GM18861 (cell line): ENCODE measurements around the gene USP54.
"Not testable (repeated sequence)": the region's sequence is repeated elsewhere in the genome, so short reads cannot be mapped to it uniquely, and the experiment has no call there.

Experiments used
- ATAC-seq: cut with Tn5 transposase; IDR thresholded peaks from one replicate; pipeline ENCODE4 v1.9.1; 2021; ENCODE audit not compliant: unreplicated experiment

USP54 gene

DNA sequence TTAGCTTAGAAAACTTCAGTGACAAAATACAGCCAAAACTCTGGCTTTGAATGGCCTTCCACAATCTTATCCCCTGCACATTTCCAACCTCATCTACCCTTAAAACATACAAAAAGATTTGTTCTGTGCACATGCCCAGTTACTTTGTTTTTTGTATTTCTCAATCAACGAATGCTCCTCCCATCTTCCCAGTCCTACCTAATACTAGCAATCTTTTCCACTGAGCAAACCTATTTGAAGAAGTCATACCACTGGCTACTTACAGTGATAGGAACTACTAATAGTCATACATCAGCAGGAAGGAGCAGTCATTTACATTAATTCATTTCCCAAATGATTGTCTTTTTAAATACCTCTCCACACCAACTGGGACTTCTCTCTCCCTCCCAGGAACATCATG lies 2.5 kb downstream of the USP54 start:
- ATAC-seq, result no peak

DNA sequence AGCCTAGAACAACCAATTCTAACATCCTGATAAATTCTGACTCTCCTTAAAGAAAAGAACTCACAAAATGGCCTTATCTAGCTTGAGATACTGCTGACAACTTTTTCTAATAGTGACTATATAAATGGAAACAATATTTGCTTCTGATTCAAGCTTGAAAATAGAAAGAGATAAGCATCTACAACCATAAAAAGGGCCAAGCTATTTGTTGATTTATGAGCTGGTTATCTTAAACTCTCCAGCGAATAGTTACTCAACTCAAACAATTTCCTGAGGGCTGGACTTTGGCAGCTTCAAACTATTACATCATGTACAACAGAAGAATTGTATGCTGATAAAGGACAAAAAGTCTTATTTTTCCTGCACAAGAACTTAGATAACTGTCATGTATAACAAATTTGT lies 4.6 kb downstream of the USP54 start:
- ATAC-seq, result no peak

DNA sequence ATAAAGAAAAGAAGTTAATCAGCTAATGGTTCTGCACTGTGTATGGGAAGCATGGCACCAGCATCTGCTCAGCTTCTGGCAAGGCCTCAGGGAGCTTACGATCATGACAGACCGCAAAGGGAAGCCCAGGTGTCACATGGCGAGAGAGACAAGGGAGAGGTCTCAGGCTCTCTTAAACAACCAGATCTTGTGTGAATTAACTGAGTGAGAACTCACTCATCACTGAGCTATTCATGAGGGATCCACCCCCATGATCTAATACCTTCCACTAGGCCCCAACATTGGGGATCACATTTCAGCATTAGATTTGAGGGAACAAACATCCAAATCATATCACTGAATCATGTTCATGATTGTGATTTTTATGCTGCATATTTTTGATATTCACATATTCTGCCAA lies 5.8 kb downstream of the USP54 start:
- no peak for ATAC-seq

DNA sequence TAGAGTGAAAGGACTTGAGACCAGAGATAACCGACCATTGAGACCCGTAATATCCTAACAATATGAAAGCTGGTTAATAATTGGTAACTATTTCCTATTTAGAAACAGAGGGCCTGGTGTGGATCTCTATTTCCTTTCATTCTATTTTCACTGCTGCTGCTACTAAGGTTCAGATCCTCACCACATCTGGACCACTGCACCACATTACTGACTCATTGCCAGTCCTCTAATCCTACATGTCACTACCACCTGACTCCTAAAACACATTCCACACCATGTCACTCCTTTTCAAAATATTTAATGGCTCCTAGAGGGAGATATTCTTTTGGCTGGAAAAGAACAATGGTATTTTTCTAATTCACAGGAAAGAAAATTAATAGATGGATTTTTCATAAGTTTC lies 6.4 kb downstream of the USP54 start:
- no peak for ATAC-seq

DNA sequence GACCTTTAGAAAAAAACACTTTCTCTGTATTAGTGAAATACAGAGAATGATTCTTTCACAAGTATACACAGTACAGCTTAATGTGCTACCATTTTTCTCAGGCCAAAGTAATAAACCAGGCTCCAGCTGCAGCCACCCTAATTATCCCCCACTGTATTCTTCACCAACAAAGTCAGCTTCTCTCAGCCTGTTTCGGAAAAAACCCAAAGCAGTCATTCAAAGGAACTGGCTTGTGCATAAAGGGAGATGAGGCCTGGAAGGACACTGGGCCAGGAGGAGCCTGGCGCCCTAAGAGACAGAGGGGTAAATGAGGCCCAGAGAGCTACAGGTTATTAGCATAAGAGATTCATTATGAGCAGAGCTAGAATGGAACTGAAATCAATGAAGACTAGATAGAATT lies 9.2 kb downstream of the USP54 start:
- no peak for ATAC-seq

DNA sequence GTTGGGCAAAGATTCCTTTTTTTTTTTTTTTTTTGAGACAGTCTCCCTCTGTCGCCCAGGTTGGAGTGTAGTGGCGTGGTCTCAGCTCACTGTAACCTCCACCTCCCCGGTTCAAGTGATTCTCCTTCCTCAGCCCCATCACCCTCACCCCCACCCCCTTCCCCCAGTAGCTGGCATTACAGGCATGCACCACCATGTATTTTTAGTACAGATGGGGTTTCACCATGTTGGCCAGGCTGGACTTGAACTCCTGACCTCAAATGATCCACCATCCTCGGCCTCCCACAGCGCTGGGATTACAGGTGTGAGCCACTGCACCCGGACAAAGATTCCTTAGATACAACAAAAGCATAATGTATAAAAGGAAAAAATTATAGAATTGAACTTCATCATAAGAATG lies 12.2 kb downstream of the USP54 start:
- ATAC-seq, result not testable (repeated sequence)

DNA sequence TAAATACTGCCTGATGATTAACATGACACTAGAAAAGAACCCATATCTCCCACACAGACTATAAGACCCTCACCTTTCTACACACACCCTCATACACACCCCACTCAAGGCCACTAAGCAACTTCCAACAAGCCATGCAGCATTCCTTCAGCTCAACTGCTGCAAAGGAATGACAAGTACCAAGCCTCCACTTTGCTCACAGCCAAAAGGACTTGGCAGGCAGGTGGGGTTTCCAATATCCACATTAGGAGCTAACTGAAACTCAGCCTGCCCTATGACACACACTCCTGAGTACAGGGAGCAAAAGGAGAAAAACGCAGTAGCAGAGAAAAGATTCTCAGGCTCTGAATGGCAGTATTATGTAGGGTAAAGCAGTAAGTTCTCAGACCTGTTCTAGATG lies 13.4 kb downstream of the USP54 start:
- ATAC-seq, result no peak

DNA sequence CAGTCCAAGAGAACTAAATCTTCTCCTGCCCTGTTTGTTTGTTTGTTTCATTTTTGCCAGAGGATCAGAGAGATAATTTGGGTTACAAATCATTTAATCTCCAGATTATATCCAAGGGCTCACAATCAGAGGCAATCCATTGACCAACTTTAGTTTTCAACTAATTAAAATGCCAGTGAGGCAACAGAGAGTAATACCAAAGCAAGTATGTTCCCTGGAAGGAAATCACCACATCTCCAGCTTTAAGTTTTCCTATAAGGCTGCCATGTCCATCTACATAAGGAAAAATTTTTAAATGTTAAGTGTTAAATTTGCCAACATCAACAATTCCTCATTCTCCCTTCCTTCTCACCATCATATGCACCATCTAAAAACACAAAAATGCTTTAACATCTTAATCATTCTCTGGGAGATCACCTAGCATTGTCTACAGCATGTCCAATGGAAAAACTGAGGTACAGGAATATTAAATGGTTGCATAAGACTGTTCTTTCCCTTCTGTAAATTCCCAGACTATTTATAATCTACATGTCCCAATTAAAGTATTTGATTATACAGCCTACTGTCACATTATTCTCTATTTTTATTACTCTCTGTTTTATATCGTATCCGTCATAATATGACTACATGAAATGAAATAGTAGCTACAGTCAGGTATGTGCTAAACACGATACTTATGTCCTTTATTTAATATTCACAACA lies 14.1 kb downstream of the USP54 start:
- no peak for ATAC-seq

DNA sequence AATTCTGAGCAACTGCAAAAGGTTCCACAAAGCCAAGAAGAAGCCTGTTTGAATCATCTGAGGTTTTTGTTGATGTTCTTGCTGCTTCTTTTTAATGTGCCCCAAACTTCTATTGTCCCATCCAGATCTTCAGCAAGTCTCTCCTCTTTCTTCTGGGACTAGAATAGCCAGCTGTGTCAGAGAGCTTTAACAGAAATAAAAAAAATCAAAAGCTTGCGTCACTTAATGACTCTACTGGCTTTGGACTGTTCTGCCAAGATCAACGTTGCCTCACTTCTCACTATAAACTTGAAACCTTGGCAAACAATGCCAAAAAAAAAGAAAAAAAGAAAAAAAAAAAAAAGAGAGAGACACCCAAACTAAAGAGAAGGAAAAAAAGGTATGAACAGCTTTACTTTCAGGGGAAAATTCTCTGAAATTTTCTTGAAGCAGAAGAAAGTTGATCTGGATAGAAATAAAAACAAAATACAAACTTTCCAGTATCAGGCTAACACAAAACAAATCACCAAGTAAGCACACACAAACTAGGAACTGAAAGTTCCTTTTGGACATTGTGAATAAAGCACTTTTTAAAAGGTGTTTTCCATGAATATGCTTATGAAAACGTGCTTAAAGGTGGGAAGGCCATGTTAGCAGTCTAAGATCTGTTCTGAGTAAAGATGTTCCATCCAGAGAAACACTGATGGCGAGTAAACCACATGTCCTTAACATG lies 14.8 kb downstream of the USP54 start:
- no peak for ATAC-seq

DNA sequence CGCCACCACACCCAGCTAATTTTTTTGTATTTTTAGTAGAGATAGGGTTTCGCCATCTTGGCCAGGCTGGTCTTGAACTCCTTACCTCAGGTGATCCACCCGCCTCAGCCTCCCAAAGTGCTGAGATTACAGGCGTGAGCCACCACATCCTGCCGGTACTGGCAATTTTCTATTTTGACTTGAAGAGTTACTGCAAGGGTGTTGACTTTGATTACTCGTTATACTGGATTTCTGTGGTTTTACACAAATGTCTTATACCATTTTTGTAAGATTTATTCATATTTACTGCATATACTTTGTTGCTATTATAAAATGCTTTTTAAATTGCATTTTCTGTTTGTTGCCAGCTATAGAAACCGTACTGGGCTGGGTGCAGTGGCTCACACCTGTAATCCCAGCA lies 24.1 kb downstream of the USP54 start:
- not testable (repeated sequence) for ATAC-seq

DNA sequence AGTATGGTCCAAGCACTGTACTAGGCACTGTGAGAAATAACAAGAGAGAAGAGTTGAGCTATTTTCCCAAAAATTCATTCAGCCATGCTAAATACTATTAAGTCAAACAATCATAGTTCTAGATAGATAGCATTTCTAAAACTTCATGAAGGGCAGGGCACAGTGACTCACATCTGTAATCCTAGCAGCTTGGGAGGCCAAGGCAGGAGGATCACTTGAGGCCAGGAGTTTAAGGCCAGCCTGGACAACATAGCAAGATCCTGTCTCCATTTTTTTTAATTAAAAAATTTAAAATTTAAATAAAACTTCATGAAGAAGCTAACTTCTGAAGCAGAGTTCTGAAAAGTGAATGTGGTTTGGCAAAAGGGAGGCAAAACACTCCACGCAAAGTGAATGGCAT lies 29.9 kb downstream of the USP54 start:
- ATAC-seq, result no peak

DNA sequence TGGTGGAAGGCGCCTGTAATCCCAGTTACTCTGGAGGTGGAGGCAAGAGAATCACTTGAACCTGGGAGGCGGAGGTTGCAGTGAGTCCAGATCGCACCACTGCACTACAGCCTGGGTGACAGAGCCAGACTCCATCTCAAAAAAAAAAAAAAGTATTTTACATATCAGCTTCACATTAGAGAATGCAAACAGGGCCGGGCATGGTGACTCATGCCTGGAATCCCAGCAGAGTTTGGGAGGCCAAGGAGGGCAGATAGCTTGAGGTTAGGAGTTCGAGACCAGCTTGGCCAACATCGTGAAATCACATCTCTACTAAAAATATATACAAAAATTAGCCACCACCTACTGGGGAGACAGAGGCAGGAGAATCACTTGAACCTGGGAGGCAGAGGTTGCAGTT lies 31.6 kb downstream of the USP54 start:
- ATAC-seq, result no peak

DNA sequence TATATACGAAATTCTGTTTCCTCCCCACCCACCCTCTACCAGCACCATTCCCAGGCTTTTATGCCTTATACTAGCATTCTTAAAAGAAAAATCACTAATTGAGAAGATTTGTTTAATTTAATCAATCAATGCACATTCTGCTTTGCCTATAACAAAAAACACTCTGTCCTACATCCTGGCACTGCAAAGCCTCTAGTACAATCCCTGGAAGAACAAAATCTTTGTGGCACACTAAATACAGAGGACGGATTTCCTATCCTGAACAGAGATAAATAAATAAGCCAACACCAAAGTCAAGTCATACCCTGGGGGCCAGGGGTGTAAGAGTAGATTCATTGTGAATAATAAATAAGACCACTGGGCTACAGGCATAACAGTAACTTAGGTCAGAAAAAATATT lies 34.3 kb downstream of the USP54 start:
- no peak for ATAC-seq

DNA sequence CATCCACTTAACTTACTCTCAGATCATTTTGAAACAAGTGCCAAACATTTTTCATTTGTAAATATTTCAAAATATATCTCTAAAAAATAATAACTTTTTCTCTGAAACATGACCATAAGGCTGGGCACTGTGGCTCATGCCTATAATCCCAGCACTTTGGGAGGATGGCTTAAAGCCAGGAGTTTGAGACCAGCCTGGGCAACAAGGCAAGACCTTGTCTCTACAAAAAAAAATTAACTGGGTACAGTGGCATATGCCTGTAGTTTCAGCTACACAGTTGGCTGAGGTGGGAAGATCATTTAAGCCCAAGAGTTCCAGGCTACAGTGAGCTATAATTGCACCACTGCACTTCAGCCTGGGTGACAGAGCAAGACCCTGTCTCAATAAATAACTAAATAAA lies 36.4 kb downstream of the USP54 start:
- ATAC-seq, result no peak

DNA sequence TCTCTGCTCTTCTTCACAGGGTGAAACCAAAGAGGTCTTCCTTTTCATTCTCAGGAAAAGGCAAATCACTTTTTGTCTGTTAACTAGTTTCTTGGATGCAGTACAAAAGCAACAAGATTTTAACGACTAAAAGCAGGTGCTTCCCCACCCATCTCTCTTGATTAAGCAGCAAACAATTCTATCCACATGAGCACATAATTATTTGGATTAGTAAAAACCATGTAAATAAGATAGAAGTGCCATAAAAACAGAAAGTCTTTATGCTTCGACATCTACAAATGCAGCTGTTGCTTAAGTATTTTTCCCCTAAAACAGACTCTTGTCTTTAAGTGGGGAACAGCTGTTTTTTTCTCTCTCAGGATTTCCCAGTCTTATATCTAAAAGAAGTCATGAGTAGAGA lies 37.4 kb downstream of the USP54 start:
- no peak for ATAC-seq

DNA sequence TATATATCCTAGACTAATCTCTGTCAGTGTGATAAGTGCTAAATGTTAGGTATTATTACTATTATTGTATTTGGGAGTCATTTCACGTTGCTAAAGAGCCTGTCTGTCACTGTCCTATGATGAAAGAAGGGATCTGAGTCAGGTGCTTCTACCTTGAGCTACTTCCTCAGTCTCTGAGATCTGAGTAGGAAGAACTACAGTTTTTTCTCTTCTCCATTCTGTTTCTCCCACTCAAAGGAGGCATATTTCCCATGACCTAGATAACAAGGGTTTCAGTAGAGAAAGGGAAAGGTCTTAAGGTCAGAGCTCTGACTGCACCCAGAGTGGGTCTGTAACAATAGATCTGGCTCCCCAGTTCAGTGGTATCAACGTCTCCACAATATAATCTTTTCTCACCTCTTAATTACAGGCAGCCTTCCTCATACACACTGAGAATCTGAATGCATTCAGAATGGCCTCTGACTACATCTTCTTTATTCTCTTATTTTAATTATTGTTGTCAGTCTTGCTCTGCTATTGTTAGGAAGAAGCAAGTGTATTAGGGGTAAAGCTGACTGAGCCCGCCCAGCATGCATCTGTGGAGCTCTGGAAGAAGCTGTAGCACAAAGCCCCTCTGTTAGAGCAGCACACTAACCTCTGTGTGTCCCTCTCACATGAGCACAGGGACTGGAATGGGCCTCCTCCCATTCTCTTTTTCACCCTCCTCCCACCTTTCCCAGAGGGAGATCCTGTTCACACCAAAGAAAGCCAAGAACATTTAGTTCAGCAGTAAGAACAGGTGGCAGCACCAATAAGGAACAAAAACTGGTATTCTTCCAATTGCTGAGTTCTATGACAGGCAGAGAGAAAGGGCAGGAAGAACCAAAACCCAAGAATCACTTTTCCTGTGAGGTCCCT lies 38.1 kb downstream of the USP54 start:
- no peak for ATAC-seq

DNA sequence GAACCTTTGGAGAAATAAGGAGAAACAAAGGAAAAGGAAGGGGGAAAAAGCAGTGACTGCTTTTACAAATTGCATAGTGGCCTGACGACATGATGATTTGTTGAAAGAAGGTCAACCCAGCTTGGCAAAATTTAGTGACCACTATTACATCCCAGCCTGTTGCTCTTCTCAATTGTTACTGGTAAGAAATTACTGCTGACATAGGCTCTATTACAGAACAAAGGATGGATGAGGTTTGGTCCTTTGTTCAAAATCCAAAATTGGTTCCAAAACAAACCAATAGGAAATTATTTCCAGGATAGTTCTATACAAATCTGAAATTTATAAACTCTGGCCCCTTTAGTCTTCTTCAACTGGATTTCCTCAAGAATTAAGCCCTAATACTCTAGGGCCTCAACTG lies 39.6 kb downstream of the USP54 start:
- no peak for ATAC-seq

DNA sequence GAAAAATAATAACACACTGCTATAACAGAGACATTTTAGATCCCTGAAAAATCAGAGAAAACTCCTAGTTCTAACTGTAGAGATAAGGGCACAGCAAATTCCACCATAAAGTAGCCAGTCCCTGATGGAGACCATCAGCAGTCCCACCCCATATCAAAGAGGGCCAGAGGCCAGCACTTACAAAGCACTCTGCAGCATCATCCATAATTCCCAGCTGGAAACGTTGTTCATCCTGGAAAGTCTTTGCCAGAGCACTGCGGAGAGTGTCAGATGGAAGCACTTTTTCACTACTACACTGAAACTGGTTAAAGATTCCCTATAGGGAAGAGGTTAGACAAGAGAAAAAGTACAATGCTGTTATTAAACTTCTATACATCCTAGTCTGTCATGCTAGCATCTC lies 45.8 kb downstream of the USP54 start:
- no peak for ATAC-seq

DNA sequence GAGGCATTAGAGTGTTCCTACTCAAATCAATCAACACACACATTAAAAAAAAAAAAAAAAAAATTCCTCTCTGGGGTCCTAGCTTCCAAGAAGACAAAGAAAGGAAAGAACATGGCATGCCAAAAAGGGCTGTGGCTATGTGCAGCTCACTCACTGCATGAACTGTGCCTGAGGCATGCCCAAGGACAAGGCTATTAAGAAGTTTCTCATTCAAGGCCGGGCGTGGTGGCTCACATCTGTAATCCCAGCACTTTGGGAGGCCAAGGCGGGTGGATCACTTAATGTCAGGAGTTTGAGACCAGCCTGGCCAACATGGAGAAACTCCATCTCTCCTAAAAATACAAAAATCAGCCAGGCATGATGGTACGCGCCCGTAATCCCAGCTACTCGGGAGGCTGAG lies 53.4 kb downstream of the USP54 start:
- ATAC-seq, result no peak

DNA sequence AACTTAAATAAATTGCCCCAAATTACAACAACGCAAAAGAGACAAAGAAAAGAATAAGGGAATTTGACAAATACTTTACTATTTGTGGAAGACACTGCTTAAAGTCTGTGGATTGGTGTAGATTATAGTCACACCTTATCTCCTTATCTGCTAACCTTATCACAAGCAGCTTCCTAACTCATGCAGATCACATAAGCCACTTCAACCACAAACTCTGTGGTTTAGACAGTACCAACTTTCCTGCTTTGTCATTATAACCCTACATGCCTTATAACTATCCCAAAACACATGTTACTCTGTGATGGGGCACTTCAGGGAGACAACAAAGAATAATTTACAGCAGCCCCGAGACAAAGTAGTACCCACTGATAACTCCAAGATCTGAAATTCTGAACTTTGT lies 53.9 kb downstream of the USP54 start:
- no peak for ATAC-seq

DNA sequence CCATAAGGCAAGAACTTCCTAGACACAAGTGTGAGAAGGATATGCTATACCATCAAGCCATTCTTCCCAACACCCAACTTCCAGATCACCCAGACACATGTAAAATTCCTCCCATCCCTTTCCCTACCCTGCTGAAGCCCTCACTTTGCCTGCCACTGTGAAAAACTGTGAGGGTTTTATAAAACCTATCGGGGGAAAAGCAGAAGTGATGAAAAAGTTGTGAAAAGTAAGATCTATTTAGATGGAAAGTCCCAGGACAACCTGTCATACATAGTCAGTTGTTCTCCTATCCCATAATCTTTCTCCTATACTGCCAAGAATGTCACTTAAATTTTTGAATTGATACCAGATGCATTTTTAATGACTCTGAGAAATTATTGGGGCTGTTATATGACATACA lies 56.3 kb downstream of the USP54 start:
- ATAC-seq, result no peak
